T follicular helper cell (primary cell): ENCODE data around the gene FRMPD4.

Source experiments
- DNase-seq: peaks from one replicate; pipeline ENCODE4 v3.0.0-alpha.2; 2020; ENCODE audit warnings: low read depth

Gene FRMPD4

DNA sequence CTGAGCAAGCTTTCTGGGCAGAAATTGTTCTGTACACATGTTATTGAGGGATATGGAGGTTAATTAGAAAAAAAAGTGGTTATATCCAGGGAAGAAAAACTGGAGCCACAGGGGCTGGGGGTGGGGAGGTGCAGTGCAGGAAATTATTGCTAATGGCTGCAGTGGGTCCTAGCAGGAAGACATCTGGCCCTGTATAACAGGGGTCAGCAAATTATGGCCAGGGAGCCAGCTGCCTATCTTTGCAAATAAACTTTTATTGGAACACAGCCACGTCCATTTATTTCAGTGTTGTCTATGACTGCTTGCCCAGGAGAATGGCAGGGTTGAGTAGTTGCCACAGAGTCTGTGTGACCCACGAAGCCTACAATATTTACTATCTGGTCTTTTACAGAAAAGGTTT is 629.6 kb downstream of the FRMPD4 start:
- no peak for DNase-seq

DNA sequence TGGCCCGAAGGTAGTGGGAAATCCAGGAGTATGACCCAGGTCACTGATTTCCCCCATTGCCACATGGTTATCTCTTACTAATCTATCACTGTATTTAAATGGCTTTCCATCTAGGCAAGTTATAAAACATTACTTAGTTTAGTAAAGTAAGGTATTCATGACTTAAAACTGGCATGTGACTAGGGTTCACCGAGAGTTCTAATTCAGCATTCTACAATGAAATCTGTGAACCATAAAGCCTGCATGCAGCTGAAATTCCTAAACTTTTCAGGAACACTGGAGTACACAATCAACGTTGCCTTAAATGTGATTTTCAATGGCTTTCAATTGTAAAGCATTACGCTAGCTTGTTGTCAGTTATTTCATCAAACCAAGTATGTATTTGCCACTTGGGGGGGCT is 630.2 kb downstream of the FRMPD4 start:
- no peak for DNase-seq

DNA sequence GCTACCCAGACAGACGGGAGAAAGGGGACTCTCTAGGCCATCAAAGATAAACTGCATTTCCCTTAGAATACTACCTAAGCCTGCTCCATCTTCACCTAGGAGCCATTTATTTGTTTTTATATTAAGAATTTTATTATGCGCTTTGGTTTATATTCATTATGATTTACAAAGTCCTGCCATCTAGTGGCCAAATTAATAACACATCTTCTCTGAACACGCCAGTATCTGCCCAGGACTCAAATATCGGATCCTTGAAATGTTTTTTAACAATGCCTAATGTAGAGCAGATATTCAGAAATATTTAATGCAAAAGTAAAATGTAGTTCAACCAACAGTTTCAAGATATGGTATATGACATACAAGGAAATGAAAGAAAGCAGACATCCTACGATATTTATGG is 632.2 kb downstream of the FRMPD4 start:
- DNase-seq, result no peak

DNA sequence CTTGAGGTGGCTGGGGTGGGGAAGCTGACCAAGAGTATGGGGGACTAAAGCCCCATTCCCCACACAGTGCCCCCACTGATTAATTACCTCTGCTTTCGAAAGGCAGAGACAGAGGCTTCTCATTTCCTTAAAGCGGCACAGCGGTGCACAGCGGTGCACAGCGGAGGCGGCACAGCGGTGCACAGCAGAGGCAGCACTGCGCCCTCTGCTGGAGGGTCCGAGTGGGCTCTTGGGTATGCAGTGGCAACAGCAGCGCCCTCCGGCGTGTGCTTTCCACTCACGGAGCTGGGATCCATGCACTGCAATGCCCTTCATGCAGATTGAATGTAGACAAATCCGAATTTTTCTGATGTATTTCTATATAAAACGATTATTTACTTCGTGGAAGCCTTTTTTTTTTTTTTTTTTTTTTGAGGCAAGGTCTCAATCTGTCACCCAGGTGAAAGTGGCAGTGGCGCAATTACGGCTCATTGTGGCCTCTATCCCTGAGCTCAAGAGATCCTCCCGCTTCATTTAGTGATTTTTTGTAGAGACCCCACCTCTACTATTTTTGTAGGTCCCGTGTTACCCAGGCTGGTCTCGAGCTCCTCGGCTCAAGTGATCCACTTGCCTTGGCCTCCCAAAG is 633.3 kb downstream of the FRMPD4 start:
- DNase-seq, result peak; percentile 62
